Stomach (tissue), 4 donors: Measurements from ENCODE around the gene PLEKHA6.

Experiments used
- CTCF ChIP-seq, 7 experiments: fragments of 450-650 bp in 4 of 7; fragments of 200-600 bp in 3 of 7; sonication (generic) in 3 of 7; IDR thresholded peaks; one replicate each; pipeline ENCODE4 v1.5.1; 2016 to 2019; ENCODE audit warnings: antibody characterized with exemption in 7 of 7, control low read depth in 2 of 7, mild to moderate bottlenecking in 1 of 7
- POLR2A ChIP-seq, 4 donors: fragments of 450-650 bp; IDR thresholded peaks; one replicate each; pipeline ENCODE4 v1.6.1; 2016; ENCODE audit warnings: antibody characterized with exemption in 4 of 4, control low read depth in 2 of 4, mild to moderate bottlenecking in 1 of 4, moderate library complexity in 1 of 4

GRCh38 chr1:204288021-204288588, 71.6 kb downstream of the PLEKHA6 start:
- TF ChIP-seq CTCF (IDR thresholded peaks at IDR 0.05) (no peak), POLR2A (IDR thresholded peaks at IDR 0.05) (peak in 1 of 4 donors; percentile 29)
